ENCODE measurements around the gene JARID2. TPM values are rescaled to one million over a fixed set of nuclear protein-coding genes. Genes with fewer than 3 reads are reported as not detected.
"Not testable (repeated sequence)": the region's sequence is repeated elsewhere in the genome, so short reads cannot be mapped to it uniquely, and the experiment has no call there.

JARID2 gene
- total RNA-seq, 3 donors from 2014 or later, result 10.5 to 13.9 (median 11.5) TPM

- TF ChIP-seq CTCF (IDR thresholded peaks at IDR 0.05) (no peak), POLR2A (IDR thresholded peaks at IDR 0.05) (no peak), POLR2AphosphoS5 (IDR thresholded peaks at IDR 0.05) (no peak)
- DNase-seq (ENCODE audit: low spot score in 2 of 2), result peak in 1 of 2 donors; percentile 44
- H3K36me3 ChIP-seq, result no peaks in the 10 kb centered on the region
- intact Hi-C loops (cut with DNase I; ENCODE audit: low total_unique reads), result no loop called here
- no peak overlapping the region for H3K4me3 ChIP-seq
- H3K27ac ChIP-seq, result no peak overlapping the region
- no peaks in the 10 kb centered on the region for H3K27me3 ChIP-seq
- H3K9me3 ChIP-seq, result no peaks in the 10 kb centered on the region
- peaks cover 0 to 3% of the 10 kb centered on the region in 2 donors for H3K4me1 ChIP-seq
These were observed 38.9 kb downstream of the JARID2 start for GRCh38 chr6:15284743-15285142.

GRCh38 chr6:15285682-15286294 lies 39.9 kb downstream of the JARID2 start:
- Histone ChIP-seq H3K27ac (no peak overlapping the region), H3K4me1 (peaks cover 0 to 3% of the 10 kb centered on the region in 2 donors), H3K9me3 (no peaks in the 10 kb centered on the region), H3K36me3 (no peaks in the 10 kb centered on the region), H3K27me3 (no peaks in the 10 kb centered on the region), H3K4me3 (no peak overlapping the region)
- DNase-seq (ENCODE audit: low spot score in 2 of 2), result no peak
- no peak for TF ChIP-seq POLR2AphosphoS5 (IDR thresholded peaks at IDR 0.05)
- no peak for TF ChIP-seq CTCF (IDR thresholded peaks at IDR 0.05)
- TF ChIP-seq POLR2A (IDR thresholded peaks at IDR 0.05), result no peak
- intact Hi-C loops (cut with DNase I; ENCODE audit: low total_unique reads), result no loop called here

GRCh38 chr6:15287670-15288375 lies 42.0 kb downstream of the JARID2 start:
- H3K4me3 ChIP-seq, result no peak overlapping the region
- no peaks in the 10 kb centered on the region for H3K4me1 ChIP-seq
- H3K36me3 ChIP-seq, result no peaks in the 10 kb centered on the region
- H3K27ac ChIP-seq, result no peak overlapping the region
- H3K27me3 ChIP-seq, result no peaks in the 10 kb centered on the region
- TF ChIP-seq POLR2A (IDR thresholded peaks at IDR 0.05) (no peak), POLR2AphosphoS5 (IDR thresholded peaks at IDR 0.05) (no peak), CTCF (IDR thresholded peaks at IDR 0.05) (no peak)
- intact Hi-C loops (cut with DNase I; ENCODE audit: low total_unique reads), result no loop called here
- DNase-seq (ENCODE audit: low spot score in 2 of 2), result no peak
- no peaks in the 10 kb centered on the region for H3K9me3 ChIP-seq

- no peaks in the 10 kb centered on the region for H3K9me3 ChIP-seq
- no peak for DNase-seq (ENCODE audit: low spot score in 2 of 2)
- H3K4me3 ChIP-seq, result no peak overlapping the region
- no peaks in the 10 kb centered on the region for H3K4me1 ChIP-seq
- no peaks in the 10 kb centered on the region for H3K27me3 ChIP-seq
- TF ChIP-seq POLR2AphosphoS5 (IDR thresholded peaks at IDR 0.05) (no peak), CTCF (IDR thresholded peaks at IDR 0.05) (no peak), POLR2A (IDR thresholded peaks at IDR 0.05) (no peak)
- no peaks in the 10 kb centered on the region for H3K36me3 ChIP-seq
- H3K27ac ChIP-seq, result no peak overlapping the region
- intact Hi-C loops (cut with DNase I; ENCODE audit: low total_unique reads), result no loop called here
These were observed 43.0 kb downstream of the JARID2 start for GRCh38 chr6:15288856-15289255.

GRCh38 chr6:15289456-15289855 lies 43.6 kb downstream of the JARID2 start:
- H3K4me3 ChIP-seq; H3K4me1 ChIP-seq; H3K27ac ChIP-seq; H3K36me3 ChIP-seq; DNase-seq (ENCODE audit: low spot score in 2 of 2); H3K27me3 ChIP-seq; intact Hi-C loops (cut with DNase I; ENCODE audit: low total_unique reads); H3K9me3 ChIP-seq: not testable (repeated sequence)

All from breast epithelium (tissue), 4 donors.